Measurements from ENCODE around the gene OR9Q1. TPM values are rescaled to one million over a fixed set of nuclear protein-coding genes. Genes with fewer than 3 reads are reported as not detected.

The OR9Q1 gene
- total RNA-seq, 4 donors from 2014 or later, result not detected

DNA sequence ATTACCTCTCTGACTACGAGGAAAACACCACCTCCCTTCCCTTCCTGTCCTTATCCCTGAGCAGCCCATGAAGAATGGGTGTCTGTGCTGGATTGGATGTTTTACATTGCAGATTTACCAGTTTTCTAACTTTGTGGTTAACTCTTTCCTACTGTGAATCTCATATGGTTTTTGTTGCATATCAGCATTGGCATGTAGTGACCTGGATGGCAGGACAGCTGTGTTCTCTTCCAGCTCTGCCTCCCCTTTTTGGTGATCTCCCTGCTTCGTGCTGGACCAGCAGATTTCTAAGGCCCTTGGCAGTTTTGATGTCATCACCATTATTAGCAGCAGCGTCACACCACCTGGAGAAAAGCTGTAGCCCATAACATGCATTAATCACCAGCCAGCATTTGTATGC lies 33.8 kb downstream of the OR9Q1 start:
- Histone ChIP-seq H3K9me3 (no peaks in the 10 kb centered on the region), H3K36me3 (no peaks in the 10 kb centered on the region), H3K4me3 (no peak overlapping the region), H3K27me3 (no peaks in the 10 kb centered on the region), H3K4me1 (peaks cover 0 to 8% of the 10 kb centered on the region in 2 donors), H3K27ac (no peak overlapping the region)
- DNase-seq (no peak), ATAC-seq (no peak)
- intact Hi-C loops (cut with DNase I; ENCODE audit: low total_unique reads) (no loop called here), in situ Hi-C loops (cut with MboI; ENCODE audit: low sequenced_read_pairs in 4 of 4) (no loop called here)
- no peak for TF ChIP-seq POLR2A (IDR thresholded peaks at IDR 0.05)
- TF ChIP-seq, protein P1, sequence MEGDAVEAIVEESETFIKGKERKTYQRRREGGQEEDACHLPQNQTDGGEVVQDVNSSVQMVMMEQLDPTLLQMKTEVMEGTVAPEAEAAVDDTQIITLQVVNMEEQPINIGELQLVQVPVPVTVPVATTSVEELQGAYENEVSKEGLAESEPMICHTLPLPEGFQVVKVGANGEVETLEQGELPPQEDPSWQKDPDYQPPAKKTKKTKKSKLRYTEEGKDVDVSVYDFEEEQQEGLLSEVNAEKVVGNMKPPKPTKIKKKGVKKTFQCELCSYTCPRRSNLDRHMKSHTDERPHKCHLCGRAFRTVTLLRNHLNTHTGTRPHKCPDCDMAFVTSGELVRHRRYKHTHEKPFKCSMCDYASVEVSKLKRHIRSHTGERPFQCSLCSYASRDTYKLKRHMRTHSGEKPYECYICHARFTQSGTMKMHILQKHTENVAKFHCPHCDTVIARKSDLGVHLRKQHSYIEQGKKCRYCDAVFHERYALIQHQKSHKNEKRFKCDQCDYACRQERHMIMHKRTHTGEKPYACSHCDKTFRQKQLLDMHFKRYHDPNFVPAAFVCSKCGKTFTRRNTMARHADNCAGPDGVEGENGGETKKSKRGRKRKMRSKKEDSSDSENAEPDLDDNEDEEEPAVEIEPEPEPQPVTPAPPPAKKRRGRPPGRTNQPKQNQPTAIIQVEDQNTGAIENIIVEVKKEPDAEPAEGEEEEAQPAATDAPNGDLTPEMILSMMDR (IDR thresholded peaks at IDR 0.05 in 4 of 5, conservative IDR thresholded peaks at IDR 0.05 in 1 of 5), result no peak

DNA sequence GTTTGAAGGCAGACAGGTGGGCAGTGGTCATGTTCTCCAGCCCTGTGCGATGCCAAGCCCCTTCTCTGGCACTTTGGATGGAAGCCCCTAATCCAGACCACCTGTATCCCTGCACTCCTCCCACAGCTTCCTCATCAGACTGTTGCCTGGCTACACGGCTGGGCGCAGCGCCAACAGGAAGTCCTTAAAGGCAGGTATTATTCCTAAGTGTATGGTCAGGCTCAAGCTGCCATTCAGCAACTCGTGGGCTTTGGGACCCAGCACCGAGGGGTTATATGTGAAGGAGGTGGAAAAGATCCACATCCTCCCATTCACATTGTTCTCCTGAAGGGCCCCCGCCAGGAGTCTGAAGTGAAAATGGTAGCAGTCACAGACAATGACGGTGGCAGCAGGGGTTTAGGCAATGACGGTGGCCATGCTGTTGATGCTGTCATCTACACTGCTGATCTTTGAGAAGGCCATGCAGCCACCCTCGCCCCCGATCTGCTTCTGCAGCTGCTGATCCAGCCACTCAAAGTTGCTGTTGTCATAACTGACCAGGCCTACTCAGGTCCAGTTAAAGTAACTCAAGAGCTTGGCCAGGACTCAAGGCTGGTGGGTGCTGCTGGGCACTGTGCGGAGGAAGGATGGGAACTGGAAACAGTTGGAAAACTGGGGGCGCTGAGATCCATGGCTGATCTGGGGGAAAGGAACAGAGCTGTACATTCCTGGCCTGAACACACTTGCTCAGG lies 34.8 kb downstream of the OR9Q1 start:
- H3K4me3 ChIP-seq, result no peak overlapping the region
- H3K36me3 ChIP-seq, result no peaks in the 10 kb centered on the region
- no peak overlapping the region for H3K27ac ChIP-seq
- TF ChIP-seq POLR2A (IDR thresholded peaks at IDR 0.05), result no peak
- TF ChIP-seq, protein P1 (IDR thresholded peaks at IDR 0.05 in 4 of 5, conservative IDR thresholded peaks at IDR 0.05 in 1 of 5), result no peak
- no peaks in the 10 kb centered on the region for H3K9me3 ChIP-seq
- in situ Hi-C loops (cut with MboI; ENCODE audit: low sequenced_read_pairs in 4 of 4), result no loop called here
- no peak for ATAC-seq
- peaks cover 0 to 8% of the 10 kb centered on the region in 2 donors for H3K4me1 ChIP-seq
- no peak for DNase-seq
- no peaks in the 10 kb centered on the region for H3K27me3 ChIP-seq
- intact Hi-C loops (cut with DNase I; ENCODE audit: low total_unique reads), result no loop called here

DNA sequence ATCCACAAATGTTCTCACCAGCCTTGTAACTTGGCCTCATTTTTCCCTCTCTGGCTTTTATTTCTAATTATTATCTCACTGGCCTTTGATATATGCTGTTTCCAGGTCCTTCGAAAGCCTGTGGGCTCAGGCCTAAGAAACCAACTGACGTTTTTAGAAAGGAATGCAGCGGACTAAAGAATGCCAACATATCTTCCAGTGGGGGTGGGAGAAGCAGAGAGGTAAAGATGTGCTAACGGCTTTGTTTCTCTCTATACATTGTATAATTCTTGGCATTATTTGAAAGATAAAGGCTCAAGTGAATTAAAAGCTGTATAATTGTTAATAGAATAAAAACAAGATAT lies 35.3 kb downstream of the OR9Q1 start:
- in situ Hi-C loops (cut with MboI; ENCODE audit: low sequenced_read_pairs in 4 of 4) (no loop called here), intact Hi-C loops (cut with DNase I; ENCODE audit: low total_unique reads) (no loop called here)
- ATAC-seq, result no peak
- H3K4me1 ChIP-seq, result peaks cover 0 to 8% of the 10 kb centered on the region in 2 donors
- TF ChIP-seq, protein P1 (IDR thresholded peaks at IDR 0.05 in 4 of 5, conservative IDR thresholded peaks at IDR 0.05 in 1 of 5), result no peak
- TF ChIP-seq POLR2A (IDR thresholded peaks at IDR 0.05), result no peak
- H3K27ac ChIP-seq, result no peak overlapping the region
- no peaks in the 10 kb centered on the region for H3K36me3 ChIP-seq
- H3K4me3 ChIP-seq, result no peak overlapping the region
- no peaks in the 10 kb centered on the region for H3K27me3 ChIP-seq
- no peaks in the 10 kb centered on the region for H3K9me3 ChIP-seq
- no peak for DNase-seq

DNA sequence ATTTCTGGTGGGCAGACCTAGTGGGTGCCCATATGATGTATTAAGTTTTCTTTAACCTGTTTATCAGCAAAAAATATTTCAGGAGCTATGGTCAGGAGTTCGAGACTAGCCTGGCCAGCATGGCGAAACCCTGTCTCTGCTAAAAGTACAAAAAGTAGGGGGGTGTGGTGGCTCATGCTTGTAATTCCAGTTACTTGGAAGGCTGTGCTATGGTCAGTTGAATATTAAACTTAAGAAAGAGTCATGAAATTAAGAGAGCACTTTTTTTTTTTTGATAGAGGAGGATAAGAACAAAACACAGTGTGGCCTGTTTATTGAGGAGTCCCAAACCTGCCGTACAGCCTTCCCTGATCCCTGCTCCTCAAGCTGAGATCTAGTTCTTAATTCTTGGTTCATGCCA lies 36.9 kb downstream of the OR9Q1 start:
- H3K9me3 ChIP-seq, result no peaks in the 10 kb centered on the region
- DNase-seq (no peak), ATAC-seq (no peak)
- in situ Hi-C loops (cut with MboI; ENCODE audit: low sequenced_read_pairs in 4 of 4), result no loop called here
- H3K4me3 ChIP-seq, result no peak overlapping the region
- H3K27ac ChIP-seq, result no peak overlapping the region
- H3K27me3 ChIP-seq, result no peaks in the 10 kb centered on the region
- H3K4me1 ChIP-seq, result peaks cover 0 to 8% of the 10 kb centered on the region in 2 donors
- intact Hi-C loops (cut with DNase I; ENCODE audit: low total_unique reads), result no loop called here
- no peak for TF ChIP-seq POLR2A (IDR thresholded peaks at IDR 0.05)
- TF ChIP-seq, protein P1 (IDR thresholded peaks at IDR 0.05 in 4 of 5, conservative IDR thresholded peaks at IDR 0.05 in 1 of 5), result no peak
- no peaks in the 10 kb centered on the region for H3K36me3 ChIP-seq

Measured in gastrocnemius medialis (tissue), 4 donors.